Adipose tissue (tissue), 3 donors: ENCODE results near the gene CSNK1E. TPM values are rescaled to one million over a fixed set of nuclear protein-coding genes. Genes with fewer than 3 reads are reported as not detected.
A peak's percentile ranks its signal among the peaks of the same experiment; 100 is the strongest.

ENCODE experiments used
- H3K27ac ChIP-seq: one replicate; pipeline ENCODE4 v1.5.1; 2013; ENCODE audit warnings: low read depth, low read length
- WGBS, 3 donors: extraction: QIAGEN DNeasy Blood & Tissue Kit; methylation state at CpG; one replicate each; pipeline ENCODE4 v1.1.7; 2013; 5-methylcytosine and 5-hydroxymethylcytosine counted together
- polyA plus RNA-seq, 3 donors: library from polyadenylated mRNA; stranded (reverse); fragments of 200-250 nt; gene quantifications; one replicate each; pipeline ENCODE4 v1.2.3, GENCODE V29; 2013
- donor health status: healthy with polysubstance abuse.
- donor health status: Bipolar disorder and iron deficiency.
- donor health status: healthy.

CSNK1E gene
- polyA plus RNA-seq, 3 donors, result 77.8 to 139 (median 123) TPM

DNA sequence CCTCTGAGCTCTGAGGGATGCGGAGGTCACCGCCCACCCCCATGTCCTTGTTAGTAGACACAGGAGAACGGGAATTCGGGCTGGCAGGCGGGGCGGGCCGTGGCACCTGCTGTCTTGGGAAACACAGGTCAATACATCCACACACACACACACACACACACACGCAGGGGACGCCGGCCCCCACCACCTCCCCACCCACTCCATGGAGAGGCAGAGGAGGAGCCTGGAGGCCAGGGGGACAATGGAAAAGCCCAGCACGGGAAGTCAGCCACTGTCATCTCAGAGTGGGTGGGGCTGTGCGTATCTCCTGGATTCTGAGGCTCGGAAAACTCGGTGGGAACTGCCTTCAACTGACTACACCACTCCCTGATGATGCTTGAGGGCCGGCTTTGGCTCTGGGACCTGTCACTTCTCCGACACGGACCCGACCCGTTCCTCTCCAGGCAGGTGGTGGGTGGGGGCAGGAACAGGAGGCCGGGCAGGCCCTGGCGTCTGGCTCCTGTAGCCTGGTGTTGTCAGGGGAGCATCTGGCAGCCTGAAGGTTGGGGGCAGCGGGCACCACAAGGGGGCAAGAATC is 25.9 kb downstream of the CSNK1E start:
- peak overlapping the region; percentile 43 for H3K27ac ChIP-seq
- 64 to 70% (median 70%) methylated on average over 19 to 22 of the region's 22 CpGs for WGBS, 3 donors

DNA sequence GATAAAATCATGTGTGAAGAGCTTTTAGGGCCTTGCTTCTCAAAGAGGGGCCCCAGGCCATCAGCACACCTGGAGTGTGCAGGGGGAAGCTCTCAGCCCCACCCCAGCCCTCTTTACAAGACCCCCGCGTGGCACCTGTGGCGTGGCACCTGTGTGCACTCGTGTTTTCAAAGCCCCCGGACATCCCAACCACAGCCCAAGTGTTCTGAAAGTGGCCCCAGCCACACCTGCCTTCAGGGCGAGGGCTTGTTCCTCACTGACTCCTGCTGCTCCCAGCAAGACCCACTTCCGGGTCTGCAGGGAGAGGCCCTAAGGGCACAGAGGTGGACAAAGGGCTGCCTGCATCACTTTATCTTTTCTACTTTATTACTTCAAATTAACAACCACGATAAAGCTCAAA is 26.9 kb downstream of the CSNK1E start:
- WGBS, 3 donors, result 75 to 90% (median 78%) methylated on average over 8 of the region's 8 CpGs
- H3K27ac ChIP-seq, result no peak overlapping the region

DNA sequence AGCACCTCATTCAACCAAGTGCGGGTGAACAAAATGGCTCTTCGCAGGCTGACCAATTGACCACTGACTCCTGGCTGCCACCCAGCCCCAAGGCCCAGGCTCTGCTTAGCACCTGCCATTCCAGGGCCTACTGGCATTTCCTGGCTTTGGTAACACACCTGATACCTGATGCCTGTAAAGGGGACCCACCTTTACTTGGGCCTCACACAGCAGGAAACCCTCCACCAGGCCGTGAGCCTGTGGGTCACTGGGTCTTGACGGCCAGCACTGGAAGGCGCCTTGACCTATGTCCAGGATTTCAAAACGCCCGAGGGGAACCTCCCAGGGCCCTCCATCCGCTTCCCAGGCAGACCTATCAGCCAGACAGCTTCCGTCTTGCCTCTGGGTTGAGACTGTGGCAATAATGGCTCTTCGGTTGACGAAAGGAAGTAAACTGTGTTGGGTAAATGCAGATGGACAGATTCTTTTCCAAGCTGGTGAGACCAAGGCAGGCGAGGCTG is 27.6 kb downstream of the CSNK1E start:
- WGBS, 3 donors, result 50 to 89% (median 51%) methylated on average over 12 of the region's 12 CpGs
- H3K27ac ChIP-seq, result no peak overlapping the region

DNA sequence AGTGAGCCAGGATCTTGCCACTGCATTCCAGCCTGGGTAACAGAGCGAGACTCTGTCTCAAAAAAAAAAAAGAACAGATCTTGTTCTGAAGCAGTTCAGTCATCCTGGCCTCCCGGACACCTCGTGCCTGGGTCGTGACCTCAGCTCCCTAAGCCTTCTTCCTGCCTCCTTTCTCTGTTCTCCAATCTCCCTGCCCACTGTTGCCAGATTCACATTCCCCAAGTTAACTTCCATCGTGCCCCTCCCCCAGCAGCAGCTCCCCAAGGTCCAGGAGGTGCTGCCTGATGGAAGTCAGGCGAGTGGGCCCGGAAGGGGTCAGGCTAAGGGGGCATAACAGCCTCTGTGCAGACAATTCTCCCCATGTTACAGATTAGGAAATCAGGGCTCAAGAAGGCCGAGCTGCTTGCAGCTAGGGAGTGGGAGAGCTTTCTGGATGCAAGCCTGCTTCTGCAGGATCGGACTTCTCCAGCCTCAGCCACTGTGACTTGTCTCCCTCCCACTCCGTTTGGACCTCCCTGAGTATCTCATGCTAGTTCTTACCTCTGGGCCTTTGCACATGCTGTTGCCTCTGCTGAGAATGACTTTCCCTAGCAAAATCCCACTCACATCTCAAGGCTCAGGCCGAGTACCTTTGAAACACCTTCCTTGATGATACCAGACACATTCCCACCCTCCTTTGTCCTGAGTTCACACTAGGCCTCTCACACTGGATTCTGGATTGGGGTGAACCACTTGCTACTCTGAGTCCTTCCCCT is 30.1 kb downstream of the CSNK1E start:
- H3K27ac ChIP-seq, result no peak overlapping the region
- WGBS, 3 donors, result 75 to 80% (median 78%) methylated on average over 11 of the region's 11 CpGs

DNA sequence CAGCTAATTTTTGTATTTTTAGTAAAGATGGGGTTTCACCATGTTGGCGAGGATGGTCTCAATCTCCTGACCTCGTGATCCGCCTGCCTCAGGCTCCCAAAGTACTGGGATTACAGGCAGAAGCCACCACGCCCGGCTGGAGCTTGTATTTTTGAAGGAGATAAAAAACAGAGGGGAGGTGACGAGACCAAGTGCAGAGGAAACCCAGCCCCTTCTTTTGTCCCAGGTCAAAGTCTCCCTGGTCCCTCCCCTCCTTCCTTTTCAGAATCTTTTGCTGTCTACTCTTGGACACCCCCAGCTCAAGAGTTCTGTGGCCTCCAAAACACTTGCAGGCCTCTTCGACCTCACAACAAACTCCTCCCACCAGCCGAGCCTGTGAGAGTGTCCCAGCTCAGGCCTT is 32.2 kb downstream of the CSNK1E start:
- no peak overlapping the region for H3K27ac ChIP-seq
- WGBS, 3 donors, result 71 to 78% (median 73%) methylated on average over 8 of the region's 8 CpGs

DNA sequence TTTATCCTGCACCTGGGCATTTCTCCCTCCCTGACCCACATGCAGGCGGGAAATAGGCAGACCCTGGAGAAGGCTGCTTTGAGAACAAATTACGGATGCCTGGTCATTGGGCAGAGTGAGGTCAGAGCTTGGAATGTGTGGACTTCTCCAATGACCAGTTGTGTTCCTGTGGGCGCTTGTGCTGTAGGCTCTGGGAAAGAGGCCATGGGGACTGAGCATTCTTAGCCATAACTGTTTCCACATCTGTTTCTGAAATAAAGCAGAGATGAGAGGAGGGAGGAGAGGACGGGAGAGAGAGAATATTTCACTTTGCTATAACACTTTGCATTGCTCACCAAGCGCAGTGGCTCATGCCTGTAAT is 33.2 kb downstream of the CSNK1E start:
- 51 to 72% (median 69%) methylated on average over 5 of the region's 5 CpGs for WGBS, 3 donors

DNA sequence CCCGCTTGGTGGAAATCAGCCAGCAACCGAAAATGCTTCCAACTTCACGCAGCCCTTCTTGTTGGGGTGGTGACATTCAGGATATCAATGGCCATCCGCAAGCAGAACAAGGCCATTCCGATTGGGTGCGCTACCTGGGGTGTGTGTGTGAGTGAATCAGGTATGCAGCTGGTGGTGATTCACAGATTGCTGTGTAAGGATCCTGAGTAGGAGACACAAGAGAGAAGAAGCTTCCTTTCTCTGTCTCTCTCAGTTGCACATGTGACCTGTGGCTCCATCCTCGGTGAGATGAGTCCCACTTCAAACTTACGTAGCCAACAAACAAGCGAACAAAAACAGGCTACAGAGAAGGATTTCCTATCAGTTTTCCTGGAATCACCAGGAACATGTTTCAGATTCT is 34.8 kb downstream of the CSNK1E start:
- 82 to 91% (median 91%) methylated on average over 9 of the region's 9 CpGs for WGBS, 3 donors
- H3K27ac ChIP-seq, result no peak overlapping the region

More for the DNA sequence above, 33.2 kb downstream of the CSNK1E start:
- peak overlapping the region; percentile 20 for H3K27ac ChIP-seq

DNA sequence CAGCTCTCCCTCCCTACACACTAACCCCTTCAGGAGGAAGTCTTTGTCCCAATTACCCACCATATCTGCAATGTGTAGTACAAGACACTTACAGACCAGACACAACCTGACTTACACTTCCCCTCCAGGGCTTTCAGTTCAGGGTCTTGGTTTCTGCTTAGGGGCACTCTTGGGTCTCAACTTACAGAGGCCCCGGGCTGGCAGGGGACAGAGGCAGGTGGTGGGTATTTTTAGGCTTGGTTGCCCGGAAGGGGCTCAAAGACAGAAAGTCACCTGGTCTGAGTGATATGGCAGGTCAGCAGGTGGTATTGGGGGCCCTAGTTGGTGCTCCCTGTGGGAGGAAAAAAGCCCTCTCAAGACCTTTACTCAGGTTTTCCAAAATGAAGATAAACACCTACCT is 41.1 kb downstream of the CSNK1E start:
- 56 to 71% (median 65%) methylated on average over 2 of the region's 2 CpGs for WGBS, 3 donors
- no peak overlapping the region for H3K27ac ChIP-seq

DNA sequence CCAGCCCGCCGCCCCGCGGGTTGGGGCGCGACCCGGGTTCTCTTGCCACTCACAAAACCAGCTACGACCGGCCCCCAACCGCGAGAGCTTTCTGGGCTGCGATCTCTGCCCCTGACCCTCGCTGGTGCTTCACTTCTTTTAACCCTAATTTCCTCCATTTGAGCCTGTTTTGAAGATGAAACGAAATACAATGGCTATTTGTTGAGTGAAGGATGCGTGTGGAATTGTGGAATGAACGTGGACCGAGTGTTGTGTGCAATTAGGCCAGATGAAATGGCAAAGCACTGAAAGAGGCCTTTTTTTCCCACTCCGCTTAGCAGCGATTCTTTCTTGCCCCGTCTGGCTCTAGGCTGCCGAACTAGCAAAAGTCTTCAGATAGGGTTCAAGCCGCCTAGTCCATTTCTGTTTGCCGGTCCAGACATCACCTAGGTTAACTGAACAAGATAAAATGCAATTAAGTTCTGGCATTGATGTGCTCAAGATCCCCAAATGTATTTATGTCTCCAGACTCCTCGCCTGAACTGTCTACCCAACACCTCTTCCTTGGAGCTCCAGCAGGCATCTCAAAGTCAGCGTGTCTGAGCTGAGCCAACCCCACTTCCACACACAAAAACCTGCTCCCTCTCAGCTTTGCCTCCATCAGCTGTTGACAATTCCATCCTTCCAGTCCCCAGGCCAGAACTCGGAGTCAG is 44.0 kb downstream of the CSNK1E start:
- 12 to 17% (median 17%) methylated on average over 26 of the region's 26 CpGs for WGBS, 3 donors
- H3K27ac ChIP-seq, result peak overlapping the region; percentile 40

DNA sequence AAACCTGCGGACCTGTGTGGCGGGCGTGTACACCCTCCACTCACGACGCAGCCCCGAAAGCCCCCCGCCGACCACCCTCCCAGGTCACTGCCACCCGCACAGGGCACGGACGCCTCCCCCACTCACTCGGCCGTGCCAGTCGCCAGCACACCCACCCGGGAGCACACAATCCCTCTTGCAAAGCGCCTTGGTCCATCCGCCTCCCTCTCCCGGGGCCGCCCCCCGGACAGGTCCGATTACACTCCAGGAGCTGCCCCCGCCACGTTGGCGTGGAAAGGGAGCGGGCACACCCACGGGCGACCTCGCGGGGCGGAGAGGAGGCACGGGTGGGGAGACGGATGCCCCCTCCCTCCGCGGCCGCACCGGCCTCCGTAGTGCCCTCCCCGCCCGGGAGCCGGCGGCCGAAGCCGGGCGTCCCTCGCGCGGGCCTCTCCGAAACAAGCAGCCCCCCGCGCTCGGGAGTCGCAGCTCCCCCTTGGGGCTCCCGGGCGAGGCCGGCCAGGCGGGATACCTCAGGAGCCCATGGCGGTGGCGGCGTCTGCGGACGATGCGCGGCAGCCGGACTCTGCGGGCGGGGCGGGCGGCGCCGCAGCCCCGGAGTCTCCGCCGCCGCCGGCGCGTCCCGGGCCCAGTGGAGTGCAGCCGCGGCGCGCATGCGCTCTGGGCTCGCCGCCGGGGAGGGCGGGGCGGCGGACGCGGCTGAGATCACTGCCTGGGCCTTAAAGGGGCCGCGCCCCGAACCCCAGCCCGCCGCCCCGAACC is 44.7 kb downstream of the CSNK1E start, which contains the start of gene TMEM184B:
Gene TMEM184B (minus strand): TSS at position 638 of the 762 bp plus-strand sequence. CDS start 25,049 bp downstream, outside the sequence.
- 0 to 2% (median 0%) methylated on average over 65 to 97 of the region's 97 CpGs for WGBS, 3 donors
- peak within 1 kb of the TSS; percentile 40 for H3K27ac ChIP-seq

DNA sequence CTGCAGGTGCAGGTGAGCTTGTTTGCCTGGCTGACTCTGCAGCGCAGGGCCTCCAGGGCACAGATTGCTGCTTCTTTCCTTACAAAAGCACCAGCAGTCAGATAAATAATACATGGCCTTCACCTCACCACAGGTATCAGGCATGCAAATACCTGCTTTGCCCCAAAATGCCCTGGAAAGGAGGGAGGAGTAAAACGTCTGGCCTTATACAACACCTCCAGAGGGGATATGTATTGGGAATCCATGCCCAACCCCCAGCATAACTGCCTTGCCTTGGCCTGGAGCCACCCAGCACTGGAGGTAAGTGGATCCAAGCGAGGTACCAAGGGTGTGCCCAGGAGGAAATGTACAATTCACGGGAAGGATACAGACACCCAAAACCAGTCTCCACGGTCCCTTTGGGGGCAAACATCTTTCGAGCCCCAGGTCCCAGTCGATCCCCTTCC is 45.3 kb downstream of the CSNK1E start:
- 5 to 13% (median 8%) methylated on average over 7 of the region's 7 CpGs for WGBS, 3 donors
- H3K27ac ChIP-seq, result no peak overlapping the region

DNA sequence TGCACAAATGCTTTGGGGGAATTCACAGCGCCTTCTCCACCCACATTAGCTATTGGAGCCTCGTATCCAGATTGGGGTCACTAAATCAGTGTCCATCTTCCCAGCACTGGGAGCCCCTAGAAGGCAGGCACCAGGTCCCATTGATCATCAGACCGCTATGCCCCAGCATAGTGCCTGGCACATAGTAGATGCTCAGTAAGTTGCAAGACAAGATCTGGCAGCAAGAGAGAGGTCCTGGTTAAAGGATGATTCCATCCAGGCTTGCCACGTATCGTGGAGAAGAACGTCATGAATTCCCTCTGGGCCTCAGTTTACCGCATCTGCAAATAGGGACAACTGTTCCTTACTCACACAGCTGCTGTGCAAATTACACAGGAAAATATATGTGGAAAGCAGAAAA is 46.1 kb downstream of the CSNK1E start:
- H3K27ac ChIP-seq, result no peak overlapping the region
- 71 to 87% (median 79%) methylated on average over 7 of the region's 7 CpGs for WGBS, 3 donors

DNA sequence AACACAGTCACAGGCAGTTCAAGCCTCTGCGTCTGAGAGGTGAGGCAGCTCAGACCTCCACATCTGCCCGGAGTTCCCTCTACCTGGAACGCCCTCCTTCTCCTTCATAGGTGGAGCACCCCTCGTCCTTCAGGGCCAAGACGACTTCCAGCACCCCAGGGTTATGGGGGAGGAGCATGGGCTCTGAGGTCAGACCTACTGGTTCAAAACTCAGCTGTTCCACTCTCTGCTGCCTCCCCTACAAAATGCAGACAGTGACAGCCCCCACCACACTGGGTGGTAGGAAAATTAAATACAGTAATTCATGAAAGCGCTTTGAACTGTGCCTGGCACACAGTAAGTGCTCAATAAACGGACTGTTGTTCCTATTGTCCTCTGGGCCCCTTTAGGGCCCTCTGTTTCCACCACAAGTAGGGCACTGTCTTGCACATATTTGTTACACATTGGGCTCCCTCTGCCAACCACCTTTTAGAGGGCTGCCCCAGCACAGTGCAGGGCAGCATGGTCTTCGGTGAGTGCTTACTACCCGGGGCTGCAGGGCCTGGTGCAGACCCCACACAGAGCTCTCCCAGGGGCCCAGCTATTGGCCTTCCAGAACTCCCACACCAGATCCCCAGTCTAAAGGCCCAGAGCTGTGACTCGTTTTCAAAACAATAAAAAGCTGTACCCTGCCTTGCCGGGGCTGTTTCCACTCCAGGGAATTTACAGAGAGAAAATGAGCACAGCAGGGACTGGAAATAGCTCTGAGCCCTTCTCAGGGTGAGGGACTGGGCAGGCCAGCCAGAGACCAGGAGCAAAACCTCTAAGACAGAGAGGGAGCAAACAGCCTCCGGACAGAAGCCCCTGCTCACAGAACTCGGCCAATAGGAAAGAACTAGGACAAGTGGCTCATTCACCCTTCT is 46.9 kb downstream of the CSNK1E start:
- 57 to 71% (median 67%) methylated on average over 13 of the region's 13 CpGs for WGBS, 3 donors
- H3K27ac ChIP-seq, result no peak overlapping the region

DNA sequence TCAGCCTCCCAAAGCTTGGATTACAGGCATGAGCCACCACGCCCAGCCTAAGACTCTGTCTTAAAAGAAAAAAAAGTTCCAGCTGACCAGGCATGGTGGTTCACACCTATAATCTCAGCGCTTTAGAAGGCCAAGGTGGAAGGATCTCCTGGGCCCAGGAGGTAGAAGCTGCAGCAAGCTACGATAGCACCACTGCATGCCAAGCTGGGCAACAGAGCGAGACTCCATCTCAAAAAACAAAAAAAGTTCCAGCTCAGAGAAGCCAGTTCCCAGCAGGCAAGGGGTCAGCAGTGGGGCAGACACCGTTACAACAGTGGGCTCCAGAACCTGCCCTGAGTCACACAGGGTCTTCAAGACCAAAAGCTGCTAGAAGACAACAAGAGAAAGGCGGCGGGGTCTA is 47.8 kb downstream of the CSNK1E start:
- H3K27ac ChIP-seq, result no peak overlapping the region
- 89 to 96% (median 93%) methylated on average over 7 of the region's 7 CpGs for WGBS, 3 donors

DNA sequence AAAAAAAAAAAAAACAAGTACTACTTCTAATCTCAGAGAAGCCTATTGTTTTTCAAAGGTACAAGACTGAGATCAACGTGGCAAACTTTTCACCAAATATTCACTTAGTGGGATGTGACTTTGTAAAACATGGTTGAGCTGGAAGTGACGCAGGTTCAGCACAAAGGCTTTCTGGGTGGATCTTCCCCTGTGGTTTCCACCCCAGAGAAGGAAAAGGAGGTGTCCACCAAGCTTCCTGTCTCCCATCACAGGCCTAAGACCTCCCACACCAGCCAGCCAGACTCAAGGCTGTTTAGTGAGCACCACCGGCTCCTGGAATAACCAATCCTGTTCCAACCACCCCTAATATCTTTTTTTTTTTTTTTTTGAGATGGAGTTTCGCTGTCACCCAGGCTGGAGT is 50.1 kb downstream of the CSNK1E start:
- 39 to 69% (median 48%) methylated on average over 3 to 4 of the region's 4 CpGs for WGBS, 3 donors
- H3K27ac ChIP-seq, result no peak overlapping the region

DNA sequence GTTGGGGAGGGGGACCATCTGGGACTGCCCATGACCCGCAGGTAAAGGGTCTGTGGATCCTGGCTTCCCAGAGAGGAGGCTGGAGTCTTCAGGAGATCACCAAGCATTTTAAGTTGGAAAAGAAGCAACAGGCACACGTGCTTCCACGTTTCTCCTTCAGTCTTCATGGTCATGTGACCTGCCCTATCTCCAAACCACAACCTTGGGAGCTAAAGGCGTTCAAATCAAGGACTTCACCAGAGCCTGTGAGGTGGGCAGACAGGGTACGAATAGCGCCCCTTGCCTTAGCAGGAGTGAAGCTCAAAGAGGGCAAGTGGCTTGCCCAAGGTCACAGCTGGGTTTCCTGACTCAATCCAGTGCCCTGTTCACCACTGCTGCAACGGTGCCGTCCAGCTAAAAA is 51.1 kb downstream of the CSNK1E start:
- H3K27ac ChIP-seq, result peak overlapping the region; percentile 1
- WGBS, 3 donors, result 20 to 52% (median 48%) methylated on average over 8 of the region's 8 CpGs

DNA sequence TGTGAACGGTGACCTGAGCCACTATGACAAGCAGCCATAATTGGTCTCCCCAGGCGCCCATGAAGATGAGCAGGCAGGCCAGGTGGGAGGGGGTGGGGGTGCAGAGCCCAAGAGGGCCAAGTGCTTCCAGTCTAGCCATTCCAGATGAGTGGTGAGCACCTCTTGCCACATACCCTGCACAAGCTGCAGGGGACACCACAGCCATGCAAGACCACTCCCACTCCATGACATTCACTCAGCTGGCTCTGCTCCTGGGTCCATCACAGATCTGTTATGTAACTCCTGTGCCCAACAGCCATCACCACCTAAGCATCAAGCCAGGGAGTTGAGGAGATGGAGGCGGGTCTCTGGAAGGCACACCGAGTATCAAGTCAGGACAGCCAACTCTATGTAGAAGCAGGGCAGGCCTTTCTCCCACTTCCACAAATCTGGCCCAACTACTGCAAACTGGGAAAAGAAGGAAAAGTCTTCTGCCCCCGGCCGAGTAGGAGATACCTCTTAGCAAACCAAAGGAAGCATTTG is 52.9 kb downstream of the CSNK1E start:
- no peak overlapping the region for H3K27ac ChIP-seq
- 84 to 89% (median 85%) methylated on average over 6 of the region's 6 CpGs for whole genome bisulfite sequencing, 3 donors
